NCI-H446 treated with DMSO at 0.1 percent for 48 hours (cell line): ENCODE measurements around the gene TRMT11.
"Not testable (repeated sequence)": the region's sequence is repeated elsewhere in the genome, so short reads cannot be mapped to it uniquely, and the experiment has no call there.

ENCODE experiments used
- DNase-seq: peaks from one replicate; lab custom pipeline; 2025; lab: John Stamatoyannopoulos, UW

The TRMT11 gene

DNA sequence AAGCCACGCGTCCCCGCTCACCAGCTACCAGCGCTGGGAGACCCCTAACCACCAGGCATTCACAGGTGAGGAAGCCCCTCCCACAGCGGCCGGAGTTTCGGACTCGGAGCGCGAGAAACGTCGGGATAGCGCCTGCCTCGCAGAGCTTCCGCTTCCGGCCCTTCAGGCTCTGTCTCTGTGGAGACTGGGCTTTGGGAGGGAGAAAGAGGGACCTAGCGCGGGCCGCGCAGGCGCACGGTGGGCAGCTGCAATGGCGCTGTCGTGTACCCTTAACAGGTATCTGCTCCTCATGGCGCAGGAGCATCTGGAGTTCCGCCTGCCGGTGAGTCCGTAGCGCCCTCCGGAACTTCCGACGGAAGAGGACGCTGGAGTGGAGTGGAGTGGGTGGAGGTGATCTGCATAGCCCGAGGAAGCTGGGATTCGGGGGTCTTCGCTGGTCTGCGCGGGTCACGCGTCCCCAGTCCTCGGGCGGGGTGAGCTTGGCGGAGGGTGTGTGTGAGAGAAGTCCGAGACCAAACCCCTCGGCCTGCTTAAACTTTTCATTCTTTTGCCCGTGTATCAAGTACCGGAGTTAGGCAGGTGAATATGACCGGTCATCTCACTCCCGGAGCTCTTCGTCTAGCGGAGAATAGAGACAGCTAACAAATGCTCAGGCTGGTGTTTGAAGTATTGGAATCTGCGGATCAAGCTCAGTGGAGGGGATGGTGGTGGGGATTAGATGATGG, at the start of gene TRMT11:
TRMT11 (plus strand) TSS at position 240 of the 725 bp plus-strand sequence; CDS start at position 251, 11 bp downstream.
- DNase-seq = peak; percentile 77

DNA sequence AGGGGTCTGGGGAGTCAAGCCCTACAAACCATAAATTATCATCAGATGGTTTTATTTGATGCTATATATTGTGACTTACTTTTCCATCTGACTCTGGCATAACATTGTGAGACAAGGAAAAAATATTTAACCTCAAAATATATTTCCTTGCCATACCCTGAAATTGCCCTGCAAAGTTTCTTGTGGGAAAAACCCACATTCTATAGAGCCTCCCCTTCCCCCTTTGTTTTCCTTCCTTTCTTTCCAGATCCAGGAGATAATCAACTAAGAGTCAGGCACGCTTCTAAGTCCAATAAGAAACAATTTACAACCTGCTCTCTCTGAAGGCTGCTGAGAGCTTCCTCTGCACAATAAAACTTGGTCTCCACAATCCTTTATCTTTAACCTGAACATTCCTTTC, 47.3 kb upstream of the TRMT11 start:
- no peak for DNase-seq

DNA sequence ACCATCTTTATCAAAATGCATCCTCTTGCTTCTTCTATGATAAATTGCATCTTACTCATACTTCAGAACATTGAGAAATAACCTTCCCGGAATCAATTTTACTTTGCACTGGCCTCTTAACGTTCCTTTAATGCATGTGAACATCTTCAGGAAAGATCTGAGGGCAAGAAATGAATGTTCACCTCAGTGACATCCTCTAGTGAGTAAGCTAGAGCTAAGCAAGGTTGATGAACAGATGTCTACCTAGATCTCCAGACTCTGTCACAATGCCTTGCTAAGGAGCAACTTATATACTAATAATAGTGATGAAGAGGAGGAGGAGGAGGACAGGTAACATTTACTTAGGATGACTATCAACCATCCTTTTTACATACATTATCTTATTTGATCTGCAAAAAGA, 46.5 kb upstream of the TRMT11 start:
- no peak for DNase-seq

DNA sequence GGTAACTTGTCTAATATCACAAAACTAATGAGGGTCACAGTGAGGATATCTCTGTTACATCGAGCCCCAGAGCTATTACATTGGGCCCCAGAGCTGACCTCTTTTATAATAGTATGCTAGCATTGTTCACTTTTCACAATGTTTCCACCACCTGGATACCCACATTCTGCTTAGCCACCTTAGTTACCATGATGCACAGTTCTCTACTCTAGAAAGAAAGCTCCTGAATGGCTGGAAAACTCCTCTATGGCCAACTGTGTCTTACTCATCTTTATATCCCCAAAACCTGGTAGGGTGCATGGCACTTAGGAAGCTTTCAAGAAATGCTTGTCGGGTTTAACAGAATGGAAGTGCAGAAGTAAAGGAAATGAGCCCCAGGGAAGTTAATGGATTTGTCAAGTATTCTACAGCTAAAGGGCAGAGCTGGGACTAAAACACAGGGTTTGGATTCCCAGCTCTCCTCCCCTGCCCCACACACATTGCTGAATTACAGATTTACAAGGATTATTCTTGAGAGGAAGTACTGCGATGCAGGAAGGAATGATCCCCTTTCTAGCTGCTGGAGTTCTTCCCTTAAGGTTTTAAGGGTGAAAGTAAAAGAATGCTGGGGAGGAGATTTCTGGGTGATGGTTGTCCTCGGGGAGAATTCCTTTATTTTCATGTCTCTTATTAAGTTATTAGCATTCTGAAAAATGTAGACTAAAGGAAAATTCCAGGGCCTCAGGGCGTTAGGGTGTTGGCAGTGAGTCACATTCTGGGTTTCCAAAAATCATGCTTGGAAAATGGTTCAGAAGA, 45.9 kb upstream of the TRMT11 start:
- DNase-seq = no peak

DNA sequence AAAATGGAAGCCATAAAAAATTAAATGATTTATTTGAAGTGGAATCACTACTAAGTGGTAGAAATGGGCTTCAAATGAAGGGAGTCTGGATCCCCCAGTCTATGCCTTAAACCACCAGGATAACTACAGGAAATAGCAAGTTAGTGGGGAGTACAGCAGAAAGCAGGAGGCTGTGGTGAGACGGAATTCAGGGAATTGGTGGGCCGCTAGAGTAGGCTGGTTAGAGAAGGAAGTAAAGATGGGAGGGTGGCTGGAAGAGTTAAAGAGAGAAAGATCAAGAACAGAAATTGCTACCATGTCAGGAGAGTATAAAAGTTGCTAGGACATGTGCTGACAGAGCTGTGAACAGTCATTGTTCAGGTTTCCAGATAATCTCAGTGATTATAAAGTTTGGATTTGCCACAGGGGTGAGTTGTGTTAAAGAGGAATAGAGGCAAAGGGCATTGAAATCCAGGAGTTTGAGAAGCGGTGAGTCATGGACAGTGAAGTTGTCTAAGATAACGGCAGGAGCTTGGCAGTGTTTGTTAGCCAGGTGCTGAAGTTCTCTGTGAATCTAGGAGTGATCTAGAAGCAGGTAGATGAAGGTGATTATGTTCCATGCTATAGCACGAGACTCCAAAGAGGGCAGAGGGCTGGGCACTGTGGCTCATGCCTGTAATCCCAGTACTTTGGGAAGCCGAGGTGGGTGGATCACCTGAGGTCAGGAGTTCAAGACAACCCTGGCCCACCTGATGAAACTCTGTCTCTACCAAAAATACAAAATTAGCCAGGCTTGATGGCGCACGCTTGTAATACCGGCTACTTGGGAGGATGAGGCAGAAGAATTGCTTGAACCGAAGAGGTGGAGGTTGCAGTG, 43.4 kb upstream of the TRMT11 start:
- DNase-seq = no peak

DNA sequence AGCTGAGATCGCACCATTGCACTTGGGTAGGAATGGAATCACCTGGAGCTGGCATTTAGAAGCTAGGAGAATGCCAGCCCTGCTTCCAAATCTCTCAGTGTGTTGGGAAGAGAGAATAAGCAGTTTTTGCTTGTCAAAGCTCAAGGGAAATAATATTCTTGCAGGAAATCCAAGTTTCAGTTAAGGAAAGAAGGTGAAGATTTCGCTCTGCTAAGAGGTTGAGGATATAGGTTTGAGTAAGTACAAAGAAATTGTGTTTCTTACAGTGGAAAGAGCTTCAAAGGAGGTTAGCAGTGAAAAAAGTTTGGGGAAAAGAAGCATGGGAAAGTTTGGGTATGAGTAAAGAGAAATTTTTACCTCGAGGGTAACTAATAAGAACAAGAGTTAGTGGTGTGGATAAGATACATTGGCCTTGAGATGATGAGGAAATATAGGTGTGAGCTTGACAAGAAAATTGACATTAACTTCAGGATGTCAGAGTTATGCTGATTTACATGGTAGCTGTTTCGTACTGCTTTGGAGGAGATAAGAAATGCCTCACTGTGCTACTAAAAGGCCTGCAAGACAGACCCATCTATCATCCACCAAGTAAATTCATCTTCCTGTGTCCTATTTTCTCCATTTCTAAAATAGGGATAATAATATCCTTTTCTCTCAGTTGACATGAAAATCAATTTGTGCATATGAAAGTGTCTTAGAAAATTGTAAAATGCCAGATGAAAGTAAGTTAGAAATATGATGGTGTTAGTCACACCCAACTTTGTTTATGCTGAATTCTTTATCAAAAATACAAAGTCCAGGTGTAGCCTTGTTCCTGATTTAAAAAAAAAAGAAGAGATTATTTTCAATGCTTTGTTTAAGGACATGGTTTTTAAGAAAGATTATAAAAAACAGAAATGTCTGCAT, 42.6 kb upstream of the TRMT11 start:
- no peak for DNase-seq

DNA sequence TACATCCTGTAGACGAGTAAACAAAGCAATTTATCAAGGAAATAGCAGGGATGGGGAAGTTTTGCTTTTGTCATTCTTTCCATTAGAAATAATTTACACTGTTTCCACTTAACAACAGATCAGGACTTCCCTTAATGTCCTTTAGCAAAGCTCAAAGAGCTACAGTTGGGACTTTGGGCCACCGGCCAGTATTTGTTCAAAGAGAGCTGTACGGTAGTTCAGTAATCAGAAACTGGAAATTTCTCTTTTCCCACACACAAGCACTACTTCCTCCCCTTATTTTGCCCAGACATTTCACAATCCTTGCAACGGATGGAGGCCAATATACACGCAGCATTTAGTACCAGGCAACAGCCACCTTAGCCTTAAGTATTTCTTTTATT, 41.9 kb upstream of the TRMT11 start:
- DNase-seq = no peak

DNA sequence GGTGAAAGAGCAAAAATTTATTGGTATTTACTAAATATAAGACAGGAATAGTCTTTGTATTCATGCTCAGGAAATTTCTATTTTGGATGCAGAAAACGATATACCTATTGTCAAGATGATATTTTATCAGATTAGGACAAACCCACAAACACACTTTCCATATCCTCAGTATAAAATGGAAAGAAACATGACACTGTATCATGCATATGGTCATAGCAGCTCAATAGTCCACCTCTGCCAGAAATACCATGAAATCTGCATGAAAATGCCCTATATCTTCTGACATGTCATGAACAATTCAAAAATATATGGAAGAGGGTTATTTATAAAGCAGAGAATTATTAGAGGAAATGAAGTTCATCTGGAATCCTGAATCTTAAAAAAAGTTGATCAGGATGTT, 41.4 kb upstream of the TRMT11 start:
- DNase-seq = no peak

DNA sequence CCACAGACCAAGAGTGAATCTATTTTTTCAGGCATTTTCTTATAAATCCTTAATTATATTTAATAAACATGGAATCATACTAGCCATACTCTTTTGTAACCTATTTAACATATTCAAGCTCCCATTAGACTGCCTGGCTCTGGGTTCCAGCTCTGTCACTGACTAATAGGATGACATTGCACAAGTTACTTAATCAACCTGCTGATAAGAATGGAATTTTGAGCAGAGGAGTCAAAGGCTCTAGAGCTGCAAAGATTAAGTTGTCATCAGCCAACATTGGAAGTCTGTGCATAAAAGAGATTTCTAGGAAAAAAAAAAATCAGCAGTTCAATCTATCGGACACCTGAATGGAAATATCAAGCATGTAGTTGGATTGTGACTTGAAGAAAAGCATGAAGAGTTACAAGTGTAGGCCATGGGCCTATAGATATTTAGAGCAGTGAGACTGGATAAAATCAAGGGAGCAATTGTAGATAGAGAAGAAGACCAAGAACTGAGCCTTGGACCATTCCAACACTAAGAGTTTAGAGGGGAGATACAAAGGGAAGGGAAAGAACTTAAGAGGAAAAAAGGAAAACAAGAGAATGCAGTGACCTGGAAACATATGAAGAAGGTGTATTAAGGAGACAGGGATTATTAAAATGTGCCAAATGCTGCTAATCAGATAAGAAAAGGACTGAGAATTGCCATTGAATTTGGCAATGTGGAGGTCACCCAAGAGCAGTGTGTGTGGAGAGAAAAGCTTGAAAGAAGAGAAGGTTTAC, 40.8 kb upstream of the TRMT11 start:
- DNase-seq = no peak

DNA sequence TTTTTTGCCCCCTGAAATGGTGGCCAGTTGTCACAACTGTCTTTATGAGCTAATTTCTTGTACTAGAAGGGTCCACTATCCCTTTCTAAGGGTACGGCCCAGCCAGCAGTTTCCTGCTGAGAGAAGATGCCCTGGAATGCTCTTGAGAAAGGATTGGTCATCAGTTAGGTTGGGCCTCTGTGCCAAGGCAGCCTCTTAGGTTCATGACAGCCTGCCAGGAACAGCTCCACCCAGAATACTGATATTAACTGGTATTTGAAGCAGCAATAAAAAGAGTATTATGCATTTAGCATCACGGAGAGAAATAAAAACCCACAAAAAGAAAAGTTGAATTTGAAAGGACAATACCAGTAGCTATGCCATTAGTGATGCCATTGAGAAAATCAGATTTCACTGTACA, 38.7 kb upstream of the TRMT11 start:
- no peak for DNase-seq

DNA sequence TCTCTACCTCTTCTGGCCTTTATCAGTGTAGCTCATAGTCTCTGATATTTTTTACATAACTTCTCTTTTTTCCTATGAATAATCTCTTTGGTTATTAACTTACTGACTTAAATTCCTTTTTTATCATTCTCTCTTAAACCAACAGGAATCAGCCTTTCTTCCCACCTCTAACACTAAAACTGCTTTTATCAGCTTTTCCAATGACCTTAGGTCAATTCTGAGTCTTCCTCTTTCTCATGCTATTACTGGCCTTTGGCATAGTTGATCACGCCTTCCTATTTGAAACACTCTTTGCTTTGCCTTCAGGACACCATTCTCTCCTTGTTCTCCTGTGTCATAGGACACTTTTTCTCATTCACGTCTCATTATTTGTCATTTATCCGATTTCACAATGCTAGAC, 37.9 kb upstream of the TRMT11 start:
- no peak for DNase-seq

DNA sequence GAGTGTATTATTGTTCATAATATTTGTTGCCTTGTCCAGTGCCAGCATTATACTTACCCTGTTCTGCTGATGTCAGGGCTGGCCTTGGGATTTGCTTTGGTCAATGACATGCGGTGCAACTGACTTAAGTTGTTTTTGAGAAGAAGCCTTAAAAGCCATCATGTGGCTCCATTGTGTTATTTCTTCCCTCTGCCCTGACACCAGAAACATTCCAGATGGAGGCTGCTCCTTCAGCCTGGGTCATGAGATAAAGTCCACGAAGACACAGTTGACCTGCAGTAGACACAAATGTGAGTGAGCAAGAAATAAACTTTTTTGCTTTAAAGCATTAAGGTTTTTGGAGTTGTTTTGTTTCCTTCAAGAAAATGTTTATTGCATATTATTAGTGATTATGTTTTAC, 37.3 kb upstream of the TRMT11 start:
- DNase-seq = no peak

DNA sequence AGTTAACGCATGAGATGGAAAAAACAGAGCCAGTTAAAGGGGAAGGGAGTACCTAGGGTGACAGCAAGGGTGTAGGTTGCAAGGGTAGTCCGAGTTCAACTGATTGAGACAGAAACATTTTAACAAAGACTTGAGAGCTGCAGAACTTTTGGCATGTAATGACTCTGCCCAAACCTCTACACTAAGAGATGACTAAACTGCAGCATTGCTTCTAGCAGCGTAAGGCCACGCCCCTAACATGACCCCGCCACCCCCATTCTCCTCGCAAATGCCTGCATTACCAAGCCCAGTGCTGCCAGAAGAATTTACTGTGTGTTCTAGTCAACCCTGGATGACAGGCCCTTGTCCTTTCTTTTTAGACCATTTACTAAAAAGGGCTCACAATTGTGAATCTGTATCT, 36.0 kb upstream of the TRMT11 start:
- no peak for DNase-seq

DNA sequence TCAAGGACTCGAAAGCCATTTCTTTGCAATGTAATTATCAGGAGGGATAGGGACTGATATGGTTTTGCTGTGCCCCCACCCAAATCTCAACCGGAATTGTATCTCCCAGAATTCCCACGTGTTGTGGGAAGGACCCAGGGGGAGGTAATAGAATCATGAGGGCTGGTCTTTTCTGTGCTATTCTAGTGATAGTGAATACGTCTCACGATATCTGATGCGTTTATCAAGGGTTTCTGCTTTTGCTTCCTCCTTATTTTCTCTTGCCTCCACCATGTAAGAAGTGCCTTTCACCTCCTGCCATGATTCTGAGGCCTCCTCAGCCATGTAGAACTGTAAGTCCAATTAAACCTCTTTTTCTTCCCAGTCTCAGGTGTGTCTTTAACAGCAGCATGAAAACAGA, 35.6 kb upstream of the TRMT11 start:
- not testable (repeated sequence) for DNase-seq

DNA sequence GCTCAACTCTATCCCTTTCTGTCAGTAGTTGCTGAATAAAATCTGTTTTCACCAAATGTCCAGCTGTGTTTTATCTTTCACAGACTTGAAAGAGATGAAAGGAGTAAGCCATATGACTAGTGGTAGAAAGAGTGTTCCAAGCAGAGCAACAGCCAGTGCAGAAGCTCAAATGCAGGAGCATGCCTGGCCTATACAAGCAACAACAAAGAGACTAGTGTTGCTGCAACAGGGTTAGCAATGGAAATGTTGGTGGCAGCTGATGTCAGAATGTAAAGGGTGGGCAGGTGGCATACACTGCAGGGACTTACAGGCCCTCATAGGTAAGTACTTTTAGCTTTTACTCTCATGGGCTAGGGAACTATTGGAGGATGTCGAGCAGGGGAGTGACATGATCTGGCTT, 35.0 kb upstream of the TRMT11 start:
- no peak for DNase-seq

DNA sequence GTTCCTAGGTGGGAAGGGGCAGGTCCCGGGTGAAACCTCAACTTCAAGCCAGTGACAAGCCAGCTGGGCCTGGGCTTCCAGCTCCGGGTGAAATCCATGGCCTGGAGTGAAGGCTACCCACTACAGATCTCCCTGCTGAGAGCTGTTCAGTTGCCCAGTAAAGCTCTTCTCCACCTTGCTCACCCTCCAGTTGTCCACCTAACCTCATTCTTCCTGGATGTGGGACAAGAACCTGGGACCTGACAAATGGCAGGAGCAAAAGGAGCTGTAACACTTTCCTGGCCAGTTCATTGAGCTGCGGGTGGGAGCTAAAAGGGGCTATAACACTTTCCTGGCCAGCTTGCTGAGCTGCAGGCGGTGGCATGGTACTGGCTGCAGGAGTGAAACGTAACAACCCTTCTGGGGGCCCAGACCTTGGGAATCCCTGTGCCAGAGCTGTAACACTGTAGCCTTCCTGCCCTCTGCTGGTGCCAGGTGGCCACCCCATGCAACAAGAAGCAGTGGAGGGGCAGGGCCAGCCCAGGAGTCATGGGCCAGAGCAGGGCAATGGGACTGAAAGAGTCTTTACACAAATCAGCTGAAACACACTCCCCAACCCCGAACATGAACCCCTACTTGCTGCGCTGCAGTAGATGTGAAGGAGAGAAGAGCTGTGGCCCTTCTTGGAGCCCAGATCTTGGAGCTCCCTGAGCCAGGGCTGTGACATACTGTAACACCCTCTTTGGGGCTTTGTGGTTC, 33.4 kb upstream of the TRMT11 start:
- no peak for DNase-seq

DNA sequence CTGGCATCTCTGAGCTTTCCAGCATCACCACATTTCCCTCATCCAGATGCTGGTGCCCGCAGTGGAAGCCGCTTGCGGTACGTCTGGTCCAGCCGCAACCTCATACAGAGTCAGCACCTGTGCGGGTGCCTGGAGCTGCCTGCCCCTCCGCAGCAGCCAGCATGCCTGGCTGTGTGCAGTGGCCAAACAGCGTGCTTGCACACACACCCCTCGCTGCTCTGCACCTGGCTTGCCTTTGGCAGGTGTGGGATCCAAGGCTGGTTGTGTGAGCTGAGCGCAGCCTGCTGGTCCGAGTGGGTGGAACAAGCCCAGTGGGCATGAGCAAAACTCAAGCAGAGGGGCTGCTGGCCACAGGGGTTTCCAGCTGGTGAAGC, 32.9 kb upstream of the TRMT11 start:
- DNase-seq = no peak

DNA sequence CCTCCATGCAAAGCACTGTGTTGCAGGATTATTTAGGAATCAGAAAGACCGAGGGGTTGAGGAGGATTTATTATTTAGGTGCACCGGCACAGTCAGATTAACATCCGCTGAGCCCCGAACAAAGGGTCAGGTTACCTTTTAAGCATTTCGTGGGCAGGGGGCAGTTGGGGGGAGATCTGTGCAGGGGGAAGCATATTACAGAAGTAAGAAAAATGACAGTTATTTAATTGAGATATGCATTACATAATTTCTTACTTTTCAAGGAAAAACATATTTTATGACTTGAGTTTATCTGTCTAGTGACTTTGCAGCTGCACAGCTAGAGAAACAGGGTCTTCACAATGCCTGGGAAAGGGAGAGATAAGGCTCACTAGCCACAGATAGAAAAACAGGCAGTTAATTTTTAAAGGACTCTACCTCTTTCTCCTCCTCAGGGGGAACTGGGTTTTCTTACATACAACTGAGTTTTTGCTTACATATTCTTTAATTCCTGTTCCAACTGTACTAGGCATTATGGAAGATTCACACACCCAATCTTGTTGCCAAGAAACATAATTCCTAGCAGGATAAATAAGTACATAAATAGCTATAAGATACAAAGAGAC, 31.5 kb upstream of the TRMT11 start:
- DNase-seq = no peak

DNA sequence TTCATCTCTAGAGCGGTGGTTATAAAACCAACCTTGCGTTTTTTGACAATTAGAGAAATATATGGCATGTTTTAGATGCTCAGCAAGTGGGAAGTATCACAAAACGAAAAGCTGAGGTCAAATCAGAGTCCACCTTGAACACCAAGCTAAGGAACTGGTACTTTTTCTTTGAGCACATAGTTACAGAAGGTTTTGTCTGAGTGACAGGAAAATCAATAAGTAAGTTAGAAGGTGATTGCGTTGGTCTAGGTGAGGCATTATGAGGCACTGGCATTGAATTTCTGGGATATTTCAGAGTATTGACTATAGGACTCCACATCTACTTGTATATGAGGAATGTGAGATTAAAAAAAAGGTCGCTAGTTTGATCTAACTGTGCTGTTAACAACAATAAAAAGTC, 30.4 kb upstream of the TRMT11 start:
- no peak for DNase-seq
